ENCODE data around the gene COMMD8.

COMMD8 gene

GRCh38 chr4:47471591-47471990, 8.1 kb upstream of the COMMD8 start:
- no peak for ATAC-seq

DNA sequence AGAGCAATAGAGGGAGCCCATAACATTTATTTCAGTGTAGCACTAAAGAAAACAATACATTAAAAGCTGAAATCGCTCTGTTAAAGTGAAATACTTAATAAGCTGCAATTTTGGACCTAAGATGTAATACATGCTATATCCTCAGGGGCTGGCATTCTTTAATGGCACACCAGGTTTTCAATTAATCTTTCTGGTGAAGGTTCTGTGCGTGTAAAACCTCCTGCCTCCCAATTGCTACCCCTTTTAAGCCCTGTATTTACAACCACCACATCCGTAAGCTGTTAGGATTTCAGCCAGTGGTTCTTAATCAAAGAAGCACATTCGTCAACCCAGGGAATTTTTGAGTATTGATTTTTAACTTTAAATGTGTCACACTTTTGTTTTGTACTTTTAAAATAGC, 7.6 kb upstream of the COMMD8 start:
- ATAC-seq = no peak

DNA sequence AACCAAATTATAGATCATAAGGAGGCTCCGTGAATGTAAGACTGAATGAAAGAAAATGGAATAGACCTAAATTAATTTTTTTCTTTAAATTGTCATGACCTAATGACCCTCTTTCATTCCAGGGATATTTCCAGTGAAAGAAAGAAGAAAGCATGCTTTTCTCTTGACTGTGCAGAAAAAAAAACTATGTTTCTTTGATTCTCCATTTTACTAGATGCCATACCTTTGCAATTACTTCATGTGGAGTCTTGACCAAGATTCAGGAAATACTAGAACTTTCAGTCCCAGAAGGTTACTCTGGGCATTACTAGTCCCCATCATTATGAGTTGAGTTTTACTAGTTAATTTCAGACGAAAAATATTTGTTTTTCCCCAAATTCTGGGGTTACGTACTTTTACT, 6.4 kb upstream of the COMMD8 start:
- ATAC-seq = no peak

DNA sequence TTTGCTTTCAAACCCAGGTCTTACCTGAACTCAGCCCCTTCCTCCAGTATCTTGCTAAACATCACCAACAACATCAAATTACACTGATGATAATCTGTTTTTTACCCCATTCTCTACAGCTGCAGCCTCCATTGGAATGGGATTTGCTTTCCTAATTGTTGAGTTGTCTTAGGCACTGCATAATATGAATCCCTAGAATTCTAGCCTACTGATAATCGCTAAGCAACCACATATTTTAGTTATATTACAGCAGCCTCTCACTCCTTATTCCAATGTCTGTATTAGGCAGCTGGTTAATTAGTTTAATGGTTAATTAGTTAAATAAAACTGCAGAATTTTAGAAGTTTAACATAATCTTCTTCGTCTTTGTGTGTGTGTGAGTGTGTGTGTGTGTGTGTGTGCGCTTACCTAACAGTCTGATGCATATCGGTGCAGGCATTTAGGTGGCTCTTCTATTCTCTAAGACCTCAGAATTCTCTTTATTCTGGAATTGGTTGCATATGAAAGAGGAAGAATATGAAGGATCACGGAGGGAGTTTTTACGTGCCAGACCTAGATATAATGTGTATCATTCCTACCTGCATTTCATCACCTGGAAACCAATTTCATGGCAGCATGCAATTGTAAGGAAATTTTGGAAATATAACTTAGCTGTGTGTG, 5.3 kb upstream of the COMMD8 start:
- no peak for ATAC-seq

GRCh38 chr4:47466056-47466785, 2.7 kb upstream of the COMMD8 start:
- ATAC-seq = no peak

DNA sequence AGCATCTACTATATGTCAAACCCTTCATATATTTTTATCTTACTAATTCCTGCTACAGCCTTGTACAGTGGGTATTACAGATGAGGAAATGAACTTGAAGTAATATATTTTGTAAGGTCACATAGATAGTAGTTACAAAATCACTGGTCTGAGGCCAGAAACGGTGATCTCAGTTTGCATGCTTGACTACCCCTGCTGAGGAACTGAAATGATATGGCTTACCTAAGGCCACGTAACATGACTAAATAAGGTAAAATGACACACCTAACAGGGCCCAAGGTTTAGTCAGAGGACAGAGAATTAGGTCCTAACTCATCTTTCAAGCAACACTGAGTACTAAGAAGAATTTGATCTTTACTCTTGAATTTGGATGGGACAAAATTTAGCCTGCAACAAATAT, 1.5 kb upstream of the COMMD8 start:
- no peak for ATAC-seq

DNA sequence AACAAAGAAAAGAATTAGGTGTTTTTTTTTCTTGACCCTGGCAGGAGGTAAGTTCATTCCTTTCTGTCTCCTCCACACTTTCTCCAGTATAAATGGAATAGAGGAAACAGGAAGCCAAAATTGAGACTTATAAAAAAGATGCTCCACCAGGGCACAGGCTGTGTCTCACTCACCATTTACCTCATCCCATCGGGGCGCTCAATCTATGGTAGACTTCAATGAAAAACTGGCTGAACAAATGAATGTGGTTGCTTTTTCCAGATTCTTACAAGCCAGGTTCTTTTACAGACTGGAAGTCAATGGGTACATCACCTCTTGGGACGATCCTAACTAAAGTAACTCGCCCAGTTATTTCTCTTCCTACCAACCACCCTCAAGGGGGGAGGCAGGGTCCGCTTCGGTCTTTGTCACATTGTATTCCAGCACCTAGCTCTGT, 685 bp downstream of the COMMD8 start:
- ATAC-seq = no peak

- ATAC-seq = no peak
Observed at GRCh38 chr4:47451657-47452056, 11.8 kb downstream of the COMMD8 start.

DNA sequence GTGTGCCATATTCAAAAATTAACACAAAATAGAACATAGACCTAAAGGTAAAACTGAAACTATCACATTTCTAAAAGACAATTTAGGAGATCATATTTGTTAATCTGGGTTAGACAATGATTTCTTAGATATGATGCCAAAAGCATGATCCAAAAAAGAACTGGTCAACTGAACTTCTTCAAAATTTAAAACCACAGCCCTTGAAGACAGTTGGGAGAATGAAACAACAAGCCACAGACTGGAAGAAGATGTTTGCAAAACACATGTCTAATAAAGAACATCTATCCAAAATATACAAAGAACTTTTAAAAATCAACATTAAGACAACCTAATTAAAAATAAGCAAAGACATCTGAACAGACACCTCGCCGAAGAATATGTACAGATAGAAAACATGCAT, 19.5 kb downstream of the COMMD8 start:
- ATAC-seq = no peak

DNA sequence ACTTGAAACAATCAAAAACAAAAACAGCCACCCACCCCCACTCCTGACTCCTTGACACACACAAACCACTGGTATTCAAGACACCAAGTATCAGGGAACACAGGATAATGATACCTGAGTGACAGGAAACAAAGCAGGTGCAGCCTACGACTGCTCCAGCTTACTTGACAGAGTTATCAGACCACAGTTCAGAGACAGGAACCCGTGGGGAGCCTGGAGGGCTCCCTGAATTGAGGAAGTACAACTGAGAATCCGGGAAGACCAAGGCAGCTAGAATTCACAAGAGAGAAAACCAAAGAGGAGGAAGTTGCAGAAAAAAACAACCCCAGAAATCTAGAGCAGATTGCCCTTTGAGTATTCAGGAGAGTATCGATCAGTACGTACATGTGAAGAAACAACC, 20.5 kb downstream of the COMMD8 start:
- ATAC-seq = no peak

GRCh38 chr4:47434931-47435330, 28.6 kb downstream of the COMMD8 start:
- no peak for ATAC-seq

DNA sequence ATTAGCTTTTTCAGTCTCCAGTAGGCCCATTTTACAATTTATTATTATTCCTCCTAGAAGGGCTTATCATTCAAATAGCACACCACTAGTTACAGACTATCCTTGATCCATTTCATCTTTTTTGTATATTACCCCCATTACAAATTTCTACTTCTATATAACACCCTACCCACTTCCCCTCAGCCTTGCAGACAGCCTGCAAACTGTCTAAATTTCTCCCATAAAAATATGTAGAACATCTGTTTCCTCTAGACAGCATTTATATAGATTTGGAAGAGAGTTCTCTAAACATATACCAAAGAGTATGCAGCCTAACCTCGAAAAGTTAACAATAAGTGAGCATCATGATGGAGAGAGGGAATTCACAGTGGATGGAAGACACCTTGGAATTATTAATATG, 30.8 kb downstream of the COMMD8 start:
- no peak for ATAC-seq

- no peak for ATAC-seq
Observed at GRCh38 chr4:47427935-47428334, 35.6 kb downstream of the COMMD8 start.

DNA sequence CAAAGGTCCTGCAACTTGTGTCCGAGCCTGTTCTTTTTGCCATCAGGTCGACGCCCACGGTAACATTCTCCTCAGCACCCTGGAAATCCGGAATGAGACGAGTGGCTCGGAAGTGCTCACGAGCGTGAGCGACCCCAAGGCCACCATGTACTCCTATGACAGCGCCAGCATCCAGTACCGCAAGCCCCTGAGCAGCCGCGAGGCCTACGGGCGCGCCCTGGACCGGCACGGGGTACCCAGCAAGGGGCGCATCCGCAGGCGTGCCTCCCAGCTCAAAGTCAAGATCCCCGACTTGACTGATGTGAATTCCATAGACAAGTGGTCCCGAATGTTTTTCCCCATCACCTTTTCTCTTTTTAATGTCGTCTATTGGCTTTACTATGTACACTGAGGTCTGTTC, 37.9 kb downstream of the COMMD8 start:
- no peak for ATAC-seq

- ATAC-seq = no peak
Observed at GRCh38 chr4:47419296-47419695, 44.2 kb downstream of the COMMD8 start.

GRCh38 chr4:47418147-47418546, 45.4 kb downstream of the COMMD8 start:
- ATAC-seq = no peak

- no peak for ATAC-seq
Observed at GRCh38 chr4:47415719-47416118, 47.8 kb downstream of the COMMD8 start.

- ATAC-seq = no peak
Observed at GRCh38 chr4:47413521-47413920, 50.0 kb downstream of the COMMD8 start.

- no peak for ATAC-seq
Observed at GRCh38 chr4:47410271-47410670, 53.2 kb downstream of the COMMD8 start.

DNA sequence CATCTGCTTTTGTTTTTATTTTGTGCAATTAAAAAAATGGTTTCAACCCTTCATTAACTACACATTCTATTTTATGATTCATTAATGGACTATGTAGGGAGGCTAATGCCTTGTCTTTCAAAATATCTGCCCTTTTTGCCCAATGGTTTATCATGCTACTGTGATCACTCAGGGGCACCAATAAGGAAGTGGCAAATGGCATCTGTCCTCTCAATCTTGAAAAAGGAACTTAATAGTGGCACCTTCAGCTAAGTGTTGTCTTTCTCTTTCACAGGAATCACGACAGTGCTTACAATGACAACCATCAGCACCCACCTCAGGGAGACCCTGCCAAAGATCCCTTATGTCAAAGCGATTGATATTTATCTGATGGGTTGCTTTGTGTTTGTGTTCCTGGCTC, 57.1 kb downstream of the COMMD8 start:
- ATAC-seq = no peak
